ENCODE measurements around the gene PTPRN2.

PTPRN2 gene

DNA sequence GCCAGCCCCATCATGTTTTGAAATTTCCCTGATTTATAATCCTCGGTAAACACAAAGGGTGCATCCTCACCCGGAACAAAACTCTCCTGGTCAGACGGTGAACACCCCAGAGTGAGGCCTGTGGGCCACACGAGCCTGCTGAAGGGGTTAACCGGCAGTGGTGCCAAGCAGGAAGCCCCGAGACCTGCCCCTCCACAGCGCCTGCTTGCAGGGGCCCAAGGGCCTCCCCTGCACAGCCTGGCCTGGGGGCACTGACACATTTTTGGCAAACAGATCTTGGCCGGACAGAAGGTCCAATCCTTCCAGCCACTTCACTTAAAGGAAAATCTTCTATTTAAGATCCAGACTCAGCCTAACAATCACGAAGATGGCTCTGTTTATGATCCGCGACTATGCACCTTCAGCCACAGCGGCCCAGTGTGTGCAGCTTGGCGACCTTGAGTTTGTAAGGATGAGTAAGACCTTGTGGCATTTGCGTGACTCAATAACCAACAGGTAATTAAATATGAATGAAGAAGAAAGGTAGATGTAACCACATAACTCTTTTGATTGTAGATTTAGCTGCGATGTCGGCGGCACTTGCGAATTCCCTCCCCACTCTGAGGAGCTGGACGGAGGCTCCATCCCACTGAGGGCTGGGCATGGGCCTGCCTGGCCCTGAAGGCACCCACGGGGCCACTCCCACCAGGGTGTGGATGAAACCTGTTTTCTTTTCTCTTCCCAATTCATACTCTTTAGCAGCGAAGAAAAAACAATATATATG, 922.6 kb downstream of the PTPRN2 start:
- Mint-ChIP-seq H3K27me3 (peaks cover 26% of the 10 kb centered on the region), H3K27ac (ENCODE audit: low read depth) (no peak overlapping the region), H3K4me3 (no peak overlapping the region), H3K4me1 (peaks cover 8% of the 10 kb centered on the region), H3K36me3 (ENCODE audit: insufficient read depth) (no peaks in the 10 kb centered on the region), H3K9me3 (no peaks in the 10 kb centered on the region)
- no peak for ATAC-seq (replicated peaks; ENCODE audit: extremely low read depth, poor library complexity, severe bottlenecking)
- DNase-seq (ENCODE audit: low spot score in 2 of 2), result no peak

GRCh38 chr7:157664034-157664433, 923.6 kb downstream of the PTPRN2 start:
- H3K27ac Mint-ChIP-seq (ENCODE audit: low read depth), result no peak overlapping the region
- DNase-seq (ENCODE audit: low spot score in 2 of 2) (no peak), ATAC-seq (replicated peaks; ENCODE audit: extremely low read depth, poor library complexity, severe bottlenecking) (no peak)
- peaks cover 8% of the 10 kb centered on the region for H3K4me1 Mint-ChIP-seq
- no peaks in the 10 kb centered on the region for H3K36me3 Mint-ChIP-seq (ENCODE audit: insufficient read depth)
- H3K9me3 Mint-ChIP-seq, result no peaks in the 10 kb centered on the region
- peaks cover 16% of the 10 kb centered on the region for H3K27me3 Mint-ChIP-seq
- no peak overlapping the region for H3K4me3 Mint-ChIP-seq

GRCh38 chr7:157662981-157663716, 924.5 kb downstream of the PTPRN2 start:
- no peaks in the 10 kb centered on the region for H3K9me3 Mint-ChIP-seq
- no peak overlapping the region for H3K4me3 Mint-ChIP-seq
- peaks cover under 1% of the 10 kb centered on the region for H3K4me1 Mint-ChIP-seq
- no peak overlapping the region for H3K27ac Mint-ChIP-seq (ENCODE audit: low read depth)
- ATAC-seq (replicated peaks; ENCODE audit: extremely low read depth, poor library complexity, severe bottlenecking) (no peak), DNase-seq (ENCODE audit: low spot score in 2 of 2) (no peak)
- H3K27me3 Mint-ChIP-seq, result peaks cover 7% of the 10 kb centered on the region
- no peaks in the 10 kb centered on the region for H3K36me3 Mint-ChIP-seq (ENCODE audit: insufficient read depth)

GRCh38 chr7:157662110-157662791, 925.4 kb downstream of the PTPRN2 start:
- H3K9me3 Mint-ChIP-seq, result no peaks in the 10 kb centered on the region
- DNase-seq (ENCODE audit: low spot score in 2 of 2) (no peak), ATAC-seq (replicated peaks; ENCODE audit: extremely low read depth, poor library complexity, severe bottlenecking) (no peak)
- no peaks in the 10 kb centered on the region for H3K27me3 Mint-ChIP-seq
- no peak overlapping the region for H3K27ac Mint-ChIP-seq (ENCODE audit: low read depth)
- H3K4me1 Mint-ChIP-seq, result no peaks in the 10 kb centered on the region
- H3K36me3 Mint-ChIP-seq (ENCODE audit: insufficient read depth), result no peaks in the 10 kb centered on the region
- H3K4me3 Mint-ChIP-seq, result no peak overlapping the region

- H3K36me3 Mint-ChIP-seq (ENCODE audit: insufficient read depth), result no peaks in the 10 kb centered on the region
- no peaks in the 10 kb centered on the region for H3K9me3 Mint-ChIP-seq
- no peak for ATAC-seq (replicated peaks; ENCODE audit: extremely low read depth, poor library complexity, severe bottlenecking)
- no peaks in the 10 kb centered on the region for H3K4me1 Mint-ChIP-seq
- no peak overlapping the region for H3K27ac Mint-ChIP-seq (ENCODE audit: low read depth)
- no peak overlapping the region for H3K4me3 Mint-ChIP-seq
- DNase-seq (ENCODE audit: low spot score in 2 of 2), result no peak
- no peaks in the 10 kb centered on the region for H3K27me3 Mint-ChIP-seq
Observed at GRCh38 chr7:157661611-157661975, 926.0 kb downstream of the PTPRN2 start.

- Mint-ChIP-seq H3K27me3 (no peaks in the 10 kb centered on the region), H3K4me3 (no peak overlapping the region), H3K9me3 (no peaks in the 10 kb centered on the region), H3K36me3 (ENCODE audit: insufficient read depth) (no peaks in the 10 kb centered on the region), H3K4me1 (no peaks in the 10 kb centered on the region), H3K27ac (ENCODE audit: low read depth) (no peak overlapping the region)
- no peak for DNase-seq (ENCODE audit: low spot score in 2 of 2)
- ATAC-seq (replicated peaks; ENCODE audit: extremely low read depth, poor library complexity, severe bottlenecking), result no peak
Observed at GRCh38 chr7:157660971-157661610, 926.5 kb downstream of the PTPRN2 start.

DNA sequence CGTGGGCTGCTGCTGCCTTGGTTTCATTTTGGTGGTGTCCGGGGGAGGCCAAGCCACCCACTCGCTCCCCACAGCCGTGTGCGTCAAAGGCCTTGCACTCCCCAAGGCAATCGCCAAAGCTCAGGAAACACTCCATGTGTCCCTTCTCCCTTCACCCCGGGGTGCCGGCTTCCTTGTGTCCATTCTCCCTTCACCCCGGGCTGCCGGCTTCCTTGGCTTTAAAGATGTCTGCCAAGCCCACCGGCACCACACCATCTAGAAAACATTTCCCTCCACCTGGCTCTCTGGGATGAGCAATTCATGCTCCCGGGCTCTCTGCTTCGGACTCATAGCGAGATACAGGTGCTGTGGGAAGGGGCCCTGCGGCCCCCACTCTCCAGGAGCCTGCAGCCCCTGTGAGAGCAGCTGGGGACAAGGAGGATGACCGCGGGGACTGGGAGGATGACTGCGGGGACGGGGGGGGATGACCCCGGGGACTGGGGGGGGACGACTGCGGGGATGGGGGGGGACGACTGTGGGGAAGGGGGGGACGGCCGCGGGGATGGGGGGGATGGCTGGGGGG, 928.7 kb downstream of the PTPRN2 start:
- H3K36me3 Mint-ChIP-seq (ENCODE audit: insufficient read depth), result no peaks in the 10 kb centered on the region
- H3K9me3 Mint-ChIP-seq, result no peaks in the 10 kb centered on the region
- no peaks in the 10 kb centered on the region for H3K27me3 Mint-ChIP-seq
- DNase-seq (ENCODE audit: low spot score in 2 of 2), result no peak
- H3K4me3 Mint-ChIP-seq, result no peak overlapping the region
- no peak overlapping the region for H3K27ac Mint-ChIP-seq (ENCODE audit: low read depth)
- H3K4me1 Mint-ChIP-seq, result no peaks in the 10 kb centered on the region
- no peak for ATAC-seq (replicated peaks; ENCODE audit: extremely low read depth, poor library complexity, severe bottlenecking)

GRCh38 chr7:157657741-157658740, 929.6 kb downstream of the PTPRN2 start:
- Mint-ChIP-seq H3K27me3 (no peaks in the 10 kb centered on the region), H3K9me3 (no peaks in the 10 kb centered on the region), H3K27ac (ENCODE audit: low read depth) (no peak overlapping the region), H3K36me3 (ENCODE audit: insufficient read depth) (no peaks in the 10 kb centered on the region), H3K4me3 (no peak overlapping the region), H3K4me1 (no peaks in the 10 kb centered on the region)
- ATAC-seq (replicated peaks; ENCODE audit: extremely low read depth, poor library complexity, severe bottlenecking) (no peak), DNase-seq (ENCODE audit: low spot score in 2 of 2) (no peak)

GRCh38 chr7:157656195-157656769, 931.3 kb downstream of the PTPRN2 start:
- Mint-ChIP-seq H3K36me3 (ENCODE audit: insufficient read depth) (no peaks in the 10 kb centered on the region), H3K4me1 (no peaks in the 10 kb centered on the region), H3K4me3 (no peak overlapping the region), H3K27ac (ENCODE audit: low read depth) (no peak overlapping the region), H3K27me3 (no peaks in the 10 kb centered on the region), H3K9me3 (no peaks in the 10 kb centered on the region)
- no peak for ATAC-seq (replicated peaks; ENCODE audit: extremely low read depth, poor library complexity, severe bottlenecking)
- no peak for DNase-seq (ENCODE audit: low spot score in 2 of 2)

- Mint-ChIP-seq H3K9me3 (no peaks in the 10 kb centered on the region), H3K27ac (ENCODE audit: low read depth) (no peak overlapping the region), H3K36me3 (ENCODE audit: insufficient read depth) (no peaks in the 10 kb centered on the region), H3K4me1 (no peaks in the 10 kb centered on the region), H3K27me3 (no peaks in the 10 kb centered on the region), H3K4me3 (no peak overlapping the region)
- ATAC-seq (replicated peaks; ENCODE audit: extremely low read depth, poor library complexity, severe bottlenecking), result no peak
- DNase-seq (ENCODE audit: low spot score in 2 of 2), result no peak
Observed at GRCh38 chr7:157654350-157654749, 933.3 kb downstream of the PTPRN2 start.

DNA sequence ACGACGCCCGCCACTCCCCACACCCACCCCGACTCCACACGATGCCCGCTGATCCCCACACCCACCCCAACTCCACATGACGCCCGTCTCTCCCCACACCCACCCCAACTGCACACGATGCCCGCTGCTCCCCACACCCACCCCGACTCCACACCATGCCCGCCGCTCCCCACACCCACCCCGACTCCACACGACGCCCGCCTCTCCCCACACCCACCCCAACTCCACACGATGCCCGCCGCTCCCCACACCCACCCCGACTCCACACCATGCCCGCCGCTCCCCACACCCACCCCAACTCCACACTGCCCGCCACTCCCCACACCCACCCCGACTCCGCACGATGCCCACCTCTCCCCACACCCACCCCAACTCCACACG, 933.8 kb downstream of the PTPRN2 start:
- DNase-seq (ENCODE audit: low spot score in 2 of 2), result no peak
- no peak for ATAC-seq (replicated peaks; ENCODE audit: extremely low read depth, poor library complexity, severe bottlenecking)
- H3K27ac Mint-ChIP-seq (ENCODE audit: low read depth), result no peak overlapping the region
- H3K4me3 Mint-ChIP-seq, result no peak overlapping the region
- no peaks in the 10 kb centered on the region for H3K27me3 Mint-ChIP-seq
- H3K9me3 Mint-ChIP-seq, result no peaks in the 10 kb centered on the region
- H3K4me1 Mint-ChIP-seq, result no peaks in the 10 kb centered on the region
- no peaks in the 10 kb centered on the region for H3K36me3 Mint-ChIP-seq (ENCODE audit: insufficient read depth)

Measured in central memory CD8-positive, alpha-beta T cell (primary cell).